HG02798 (cell line): ENCODE results near the gene CSTPP1.

Experiments
- ATAC-seq: cut with Tn5 transposase; IDR thresholded peaks from one replicate; pipeline ENCODE4 v1.9.1; 2021; ENCODE audit warnings: mild to moderate bottlenecking; ENCODE audit not compliant: unreplicated experiment, poor library complexity

The CSTPP1 gene

DNA sequence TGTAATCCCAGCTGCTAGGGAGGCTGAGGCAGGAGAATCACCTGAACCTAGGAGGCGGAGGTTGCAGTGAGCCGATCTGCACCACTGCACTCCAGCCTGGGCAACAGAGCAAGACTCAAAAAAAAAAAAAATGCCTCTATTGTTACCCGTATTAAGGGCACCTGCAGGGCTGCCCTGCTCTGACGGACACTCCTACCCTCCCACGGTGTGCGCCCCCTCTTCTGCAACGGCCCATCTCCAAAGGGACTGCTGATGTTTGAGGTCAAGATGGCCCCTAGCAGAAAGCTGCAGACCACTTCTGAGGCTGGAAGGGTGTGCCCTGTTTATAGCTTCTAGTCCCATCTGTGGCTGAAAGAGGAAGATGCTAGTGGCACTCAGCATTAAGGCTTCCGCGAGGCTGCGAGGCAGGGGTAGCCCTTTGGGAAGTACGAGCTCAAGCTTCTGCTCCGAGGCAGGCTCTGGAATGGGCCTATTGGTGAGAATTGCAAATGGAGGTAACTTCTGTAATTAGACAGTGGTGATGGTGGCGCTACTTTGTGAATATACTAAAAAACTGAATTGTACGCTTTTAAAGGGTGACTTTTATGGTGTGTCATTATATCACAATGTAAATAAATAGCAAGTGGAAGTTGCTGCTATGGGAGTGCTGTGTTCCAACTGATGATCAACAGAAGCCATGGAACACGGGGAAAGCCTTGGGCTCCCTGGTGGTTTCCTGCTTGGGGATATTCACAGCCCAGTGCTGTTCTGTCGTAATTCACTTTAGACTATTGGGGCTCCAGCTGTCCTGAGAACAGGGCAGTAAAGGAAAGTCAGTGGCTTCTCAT, 215.8 kb downstream of the CSTPP1 start:
- ATAC-seq: no peak

GRCh38 chr11:47152953-47153950, 216.7 kb downstream of the CSTPP1 start:
- no peak for ATAC-seq

- no peak for ATAC-seq
These were observed 218.3 kb downstream of the CSTPP1 start for GRCh38 chr11:47154616-47155570.

- no peak for ATAC-seq
These were observed 219.3 kb downstream of the CSTPP1 start for GRCh38 chr11:47155879-47156278.

GRCh38 chr11:47156333-47156732, 219.8 kb downstream of the CSTPP1 start:
- ATAC-seq: no peak

DNA sequence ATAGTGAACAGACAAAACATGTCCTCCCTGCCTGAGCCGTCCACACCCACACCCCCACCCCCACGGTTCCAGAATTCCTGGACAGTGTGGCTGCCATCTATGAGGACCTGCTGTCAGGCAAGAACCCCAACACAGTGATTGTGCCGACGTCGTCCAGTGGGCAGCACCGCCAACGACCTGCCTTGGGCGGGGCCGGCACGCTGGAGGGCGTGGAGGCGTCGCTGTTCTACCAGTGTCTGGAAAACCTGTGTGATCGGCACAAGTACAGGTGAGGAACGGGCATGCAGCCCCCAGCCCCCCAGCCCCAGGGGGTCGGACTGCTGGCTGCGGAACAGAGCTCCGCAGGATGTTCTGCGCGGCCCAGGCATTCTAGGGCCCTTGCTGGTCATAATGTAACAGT, 220.4 kb downstream of the CSTPP1 start:
- no peak for ATAC-seq

DNA sequence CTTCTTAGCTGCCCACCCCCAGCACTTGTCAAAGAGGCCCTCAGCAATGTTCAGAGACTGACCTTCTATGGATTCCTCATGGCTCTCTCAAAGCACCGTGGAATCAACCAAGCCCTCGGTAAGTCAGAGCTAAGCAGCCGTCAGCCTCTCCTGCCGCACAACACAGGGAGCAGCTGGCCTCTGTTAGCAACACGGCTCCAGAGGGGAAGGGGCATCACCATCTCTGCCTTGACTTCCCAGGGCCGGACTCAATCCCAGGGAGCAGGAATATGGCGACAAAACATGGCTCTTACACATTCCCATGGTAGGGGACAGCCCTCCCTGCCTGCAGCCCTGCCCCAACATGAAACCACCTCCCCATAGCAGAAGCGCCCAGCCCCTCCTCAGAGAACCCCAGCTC, 221.2 kb downstream of the CSTPP1 start:
- no peak for ATAC-seq

GRCh38 chr11:47158242-47158641, 221.7 kb downstream of the CSTPP1 start:
- ATAC-seq: no peak

GRCh38 chr11:47160753-47161133, 224.2 kb downstream of the CSTPP1 start:
- no peak for ATAC-seq

DNA sequence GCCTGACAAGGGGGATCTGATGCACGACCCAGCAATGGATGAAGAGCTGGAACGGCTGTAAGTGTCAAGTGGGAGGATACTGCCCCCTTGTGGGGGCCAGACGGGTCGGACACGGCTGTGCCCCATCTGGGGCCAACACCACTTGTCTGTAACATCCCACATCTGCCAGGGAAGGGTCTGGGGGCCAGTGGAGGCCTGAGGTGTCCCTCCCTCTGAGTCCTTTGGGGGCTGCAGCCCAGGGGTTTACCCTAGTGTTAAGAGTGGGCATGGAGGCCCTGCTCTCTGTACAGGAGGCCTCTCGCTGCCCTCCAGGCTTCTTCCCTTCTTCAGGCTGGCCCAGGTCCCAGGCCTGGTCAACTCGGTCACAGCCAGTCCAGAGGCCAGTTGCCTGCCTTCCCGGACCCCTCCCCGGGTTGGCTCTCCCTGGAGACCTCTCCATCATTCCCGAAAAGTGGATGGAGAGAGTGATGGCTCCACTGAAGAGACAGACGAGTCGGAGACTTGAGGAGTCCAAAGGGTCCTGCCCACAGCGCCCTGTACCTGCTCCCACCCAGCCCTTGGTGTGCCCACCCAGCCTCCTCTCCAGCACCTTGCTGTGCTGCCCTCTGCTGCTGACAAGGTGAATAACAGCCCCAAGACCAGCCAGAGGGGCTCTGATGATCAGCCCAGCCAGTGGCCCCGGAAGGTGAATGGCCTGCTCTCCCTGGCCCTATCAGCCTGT, 224.7 kb downstream of the CSTPP1 start:
- ATAC-seq: peak; percentile 49

DNA sequence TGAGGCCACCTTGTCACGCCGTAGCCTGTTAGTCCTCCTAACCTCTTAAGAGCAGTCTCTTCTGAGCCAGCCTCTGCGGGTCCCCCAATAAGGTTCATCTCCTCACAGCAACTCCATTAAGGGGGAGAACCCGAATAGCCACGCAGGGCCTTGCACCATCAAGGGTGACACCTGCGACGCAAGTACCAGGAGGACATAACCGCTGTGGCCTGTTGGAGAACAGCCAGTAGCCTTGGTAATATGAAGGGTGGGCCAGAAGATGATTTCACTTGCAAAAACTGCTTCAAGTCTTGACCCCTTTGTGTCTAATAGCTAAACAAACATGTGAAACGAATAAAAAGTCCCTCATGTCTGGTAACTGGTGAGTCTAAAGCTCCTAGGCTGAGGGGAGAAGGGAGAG, 225.3 kb downstream of the CSTPP1 start:
- ATAC-seq: no peak

DNA sequence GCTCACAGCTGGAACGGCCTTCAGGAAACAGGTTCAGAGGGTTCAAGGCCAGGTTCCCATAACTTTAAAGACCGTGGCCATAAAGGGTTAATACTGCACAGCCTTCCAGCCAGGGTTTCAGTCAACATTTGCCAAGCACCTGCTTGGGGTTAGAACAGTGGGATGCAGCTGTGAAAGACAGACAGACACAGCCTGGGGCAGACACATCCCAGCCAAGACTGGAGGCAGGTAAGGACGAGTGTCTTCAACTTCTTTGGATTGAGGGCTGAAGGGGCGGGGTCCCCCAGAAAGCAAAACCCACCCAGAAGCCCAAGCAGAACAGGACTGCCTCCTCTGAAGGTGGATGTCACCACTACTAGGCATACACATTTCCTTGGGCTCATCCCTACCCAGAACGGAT, 225.9 kb downstream of the CSTPP1 start:
- no peak for ATAC-seq

- no peak for ATAC-seq
These were observed 226.6 kb downstream of the CSTPP1 start for GRCh38 chr11:47163193-47163592.

GRCh38 chr11:47163898-47164297, 227.3 kb downstream of the CSTPP1 start:
- ATAC-seq: no peak

DNA sequence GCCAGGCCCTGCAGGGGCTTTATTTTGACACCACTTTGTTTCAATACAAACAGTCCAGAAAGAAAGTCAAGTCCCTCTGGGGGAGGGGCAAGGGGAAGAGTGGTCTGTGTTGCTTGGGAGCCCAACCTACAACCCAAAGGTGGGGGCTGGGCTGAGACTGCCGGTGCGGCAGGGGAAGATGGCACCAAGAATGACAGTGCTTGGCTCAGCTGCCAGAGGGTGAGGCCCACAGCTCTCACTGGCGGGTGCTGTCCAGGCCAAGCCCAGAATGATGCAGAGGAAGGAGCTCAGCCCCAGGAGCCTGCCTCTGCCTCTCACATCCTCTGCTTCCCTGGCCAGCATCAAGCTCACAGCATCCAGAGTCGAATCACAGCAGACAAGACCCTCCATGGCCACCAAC, 227.8 kb downstream of the CSTPP1 start:
- no peak for ATAC-seq

GRCh38 chr11:47165253-47165840, 228.8 kb downstream of the CSTPP1 start:
- no peak for ATAC-seq

GRCh38 chr11:47166368-47166767, 229.8 kb downstream of the CSTPP1 start:
- ATAC-seq: no peak

DNA sequence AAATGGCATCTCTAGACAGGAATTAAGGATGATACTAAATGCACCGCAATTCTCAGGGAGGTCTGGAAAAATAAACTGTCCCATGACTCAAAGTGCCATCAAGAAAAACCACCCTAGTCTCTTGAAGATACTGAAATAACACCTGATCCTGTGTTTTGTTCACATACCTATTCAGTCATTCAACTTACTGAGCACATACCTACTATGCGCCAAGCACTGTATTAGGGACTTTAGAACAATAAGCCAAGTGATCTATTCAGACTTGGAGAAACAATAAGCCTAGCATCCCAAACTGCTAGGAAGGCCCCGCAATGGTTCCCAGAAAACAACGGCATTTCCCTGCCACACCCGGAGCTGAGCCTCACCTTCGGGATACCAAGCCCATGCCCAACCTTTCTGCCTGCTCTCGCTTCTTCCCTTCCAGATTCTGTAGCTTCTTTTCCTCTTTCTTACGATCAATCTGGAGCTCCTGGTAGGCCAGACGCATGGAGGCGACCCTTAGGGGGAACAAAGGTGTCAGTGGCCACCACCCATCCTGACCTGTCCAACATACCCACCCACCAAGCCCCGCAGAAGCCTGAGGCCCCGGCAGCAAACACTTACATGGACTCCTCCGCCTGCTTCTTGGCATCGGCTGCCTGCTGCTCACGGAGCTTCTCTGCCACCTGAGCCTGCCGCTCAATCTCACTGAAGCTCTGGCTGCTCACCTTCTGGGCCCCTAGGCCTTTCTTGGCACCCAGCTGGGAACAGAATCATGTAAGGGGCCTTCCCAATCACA, 234.7 kb downstream of the CSTPP1 start:
- ATAC-seq: no peak
